Astrocyte of the cerebellum (primary cell): Measurements from ENCODE around the gene PCSK5.

Experiments used
- DNase-seq: peaks from one replicate; pipeline ENCODE4 v3.0.0-alpha.2; 2011; ENCODE audit warnings: low read depth
- H3K4me3 ChIP-seq: 2 replicates; pipeline ENCODE4 v1.5.1; 2011; ENCODE audit warnings: mild to moderate bottlenecking, low read depth, low read length, moderate library complexity
- in situ Hi-C: cut with HindIII; loops from 2 replicates; pipeline ENCODE4 v1.10.0; 2017; ENCODE audit warnings: low sequenced_read_pairs
- TF ChIP-seq, protein P1 (sequence below): IDR thresholded peaks from 2 replicates; pipeline ENCODE4 v1.5.1; 2012; ENCODE audit warnings: low read length, low read depth, moderate library complexity, mild to moderate bottlenecking; ENCODE audit errors: missing control alignments

PCSK5 gene

DNA sequence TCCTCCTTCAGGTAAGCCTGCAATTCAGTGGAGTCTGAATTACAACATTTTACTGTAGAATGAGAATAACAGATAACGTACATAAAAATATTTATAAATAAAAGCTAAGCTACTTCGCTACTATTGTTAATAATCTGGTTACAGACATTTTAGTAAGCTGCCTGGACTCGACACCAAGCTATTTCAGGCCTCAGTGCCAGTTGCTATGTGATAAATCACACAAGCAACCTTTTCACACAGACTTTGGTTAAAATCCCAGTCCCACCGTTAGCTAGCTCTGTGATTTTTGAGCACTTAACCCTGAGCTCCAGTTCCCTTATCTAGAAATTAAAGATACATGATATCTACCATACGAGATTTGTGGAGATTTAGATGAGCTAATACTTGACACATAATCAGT lies 403.8 kb downstream of the PCSK5 start:
- DNase-seq = no peak
- H3K4me3 ChIP-seq = no peak overlapping the region
- TF ChIP-seq, protein P1, sequence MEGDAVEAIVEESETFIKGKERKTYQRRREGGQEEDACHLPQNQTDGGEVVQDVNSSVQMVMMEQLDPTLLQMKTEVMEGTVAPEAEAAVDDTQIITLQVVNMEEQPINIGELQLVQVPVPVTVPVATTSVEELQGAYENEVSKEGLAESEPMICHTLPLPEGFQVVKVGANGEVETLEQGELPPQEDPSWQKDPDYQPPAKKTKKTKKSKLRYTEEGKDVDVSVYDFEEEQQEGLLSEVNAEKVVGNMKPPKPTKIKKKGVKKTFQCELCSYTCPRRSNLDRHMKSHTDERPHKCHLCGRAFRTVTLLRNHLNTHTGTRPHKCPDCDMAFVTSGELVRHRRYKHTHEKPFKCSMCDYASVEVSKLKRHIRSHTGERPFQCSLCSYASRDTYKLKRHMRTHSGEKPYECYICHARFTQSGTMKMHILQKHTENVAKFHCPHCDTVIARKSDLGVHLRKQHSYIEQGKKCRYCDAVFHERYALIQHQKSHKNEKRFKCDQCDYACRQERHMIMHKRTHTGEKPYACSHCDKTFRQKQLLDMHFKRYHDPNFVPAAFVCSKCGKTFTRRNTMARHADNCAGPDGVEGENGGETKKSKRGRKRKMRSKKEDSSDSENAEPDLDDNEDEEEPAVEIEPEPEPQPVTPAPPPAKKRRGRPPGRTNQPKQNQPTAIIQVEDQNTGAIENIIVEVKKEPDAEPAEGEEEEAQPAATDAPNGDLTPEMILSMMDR = no peak
- in situ Hi-C loops = no loop called here

DNA sequence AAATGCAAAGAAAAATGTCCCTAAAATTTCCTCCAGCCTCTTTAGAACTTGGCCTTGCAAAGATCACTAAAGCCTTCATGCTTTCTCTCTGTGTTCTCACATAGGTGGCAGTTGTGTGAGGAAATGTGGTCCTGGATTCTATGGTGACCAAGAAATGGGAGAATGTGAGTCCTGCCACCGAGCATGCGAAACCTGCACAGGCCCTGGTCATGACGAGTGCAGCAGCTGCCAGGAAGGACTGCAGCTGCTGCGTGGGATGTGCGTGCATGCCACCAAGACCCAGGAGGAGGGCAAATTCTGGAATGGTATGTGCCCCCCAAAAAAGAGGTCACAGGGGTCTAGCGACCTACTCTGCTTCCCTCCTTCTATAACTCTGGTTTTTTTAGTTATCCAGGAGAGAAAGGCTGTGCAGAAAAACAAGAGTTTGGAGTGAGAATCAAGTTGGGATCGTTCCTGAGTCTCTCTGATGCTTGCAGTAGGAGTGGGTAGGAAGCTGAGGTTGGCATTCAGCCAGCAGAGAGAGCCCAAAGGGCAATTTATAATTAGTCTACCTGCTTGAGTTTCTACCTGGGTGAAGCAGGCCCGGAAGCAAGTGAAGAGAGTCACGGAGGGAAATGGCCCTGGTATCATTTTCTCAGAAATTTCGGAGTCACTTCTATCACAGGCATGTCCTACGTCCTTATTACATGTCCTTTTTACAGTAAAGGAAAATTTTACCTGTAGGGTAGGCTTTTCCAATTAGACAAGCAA lies 406.3 kb downstream of the PCSK5 start:
- in situ Hi-C loops = no loop called here
- no peak for DNase-seq
- H3K4me3 ChIP-seq = no peak overlapping the region
- TF ChIP-seq, protein P1 = no peak

- H3K4me3 ChIP-seq = no peak overlapping the region
- in situ Hi-C loops = no loop called here
Measured at GRCh38 chr9:76297721-76298239, 407.3 kb downstream of the PCSK5 start.

DNA sequence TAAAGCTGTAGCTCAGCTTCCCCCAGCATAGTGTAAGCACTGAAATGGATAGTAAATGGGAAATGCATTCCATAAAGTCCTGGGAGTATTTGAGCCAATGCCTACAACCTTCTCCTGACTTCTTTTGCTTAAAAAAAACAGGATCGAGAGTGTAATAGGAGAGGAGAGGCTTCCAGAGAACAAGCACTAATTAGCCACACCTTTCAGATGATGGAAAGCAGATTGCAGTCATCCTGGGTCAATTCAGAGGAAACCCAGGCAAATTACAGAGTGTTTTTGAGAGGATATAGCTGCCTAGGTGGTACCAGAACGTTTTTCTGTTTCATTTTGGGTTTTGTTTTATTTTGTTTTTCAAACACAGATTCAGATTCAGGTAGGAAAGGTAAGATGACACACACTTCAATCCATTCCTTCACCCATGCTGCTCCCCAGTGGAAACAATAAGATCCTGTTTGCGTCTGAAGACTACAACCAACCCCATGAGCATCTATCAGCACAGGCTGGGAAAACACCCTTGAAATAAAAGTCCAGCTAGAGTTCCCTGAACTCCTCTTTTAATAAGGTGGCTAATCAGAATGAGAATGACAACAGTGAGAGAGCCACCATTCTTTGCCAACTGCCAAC lies 408.2 kb downstream of the PCSK5 start:
- no peak for DNase-seq
- in situ Hi-C loops = no loop called here
- no peak overlapping the region for H3K4me3 ChIP-seq
- TF ChIP-seq, protein P1 = peak; percentile 16

More at GRCh38 chr9:76297721-76298239, 407.3 kb downstream of the PCSK5 start:
- TF ChIP-seq, protein P1 = no peak
- no peak for DNase-seq

DNA sequence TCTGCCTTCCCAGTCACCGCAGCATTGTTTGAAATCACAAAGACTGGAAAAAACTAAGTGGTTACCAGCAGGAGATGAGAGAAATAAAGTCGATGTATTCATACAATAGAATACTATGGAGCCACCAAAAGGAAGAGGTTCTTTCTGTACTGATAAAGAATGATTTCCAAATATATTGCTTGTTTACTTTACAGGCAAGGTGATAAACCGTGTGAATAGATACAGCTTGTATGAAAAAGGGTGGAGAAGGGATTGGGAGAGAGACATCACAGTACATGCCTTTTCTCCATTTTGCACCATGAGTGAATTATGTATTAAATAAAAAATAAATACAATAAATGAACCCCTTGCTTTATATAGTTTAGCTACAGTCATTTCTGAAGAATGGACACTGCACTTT lies 412.1 kb downstream of the PCSK5 start:
- TF ChIP-seq, protein P1 = no peak
- DNase-seq = no peak

DNA sequence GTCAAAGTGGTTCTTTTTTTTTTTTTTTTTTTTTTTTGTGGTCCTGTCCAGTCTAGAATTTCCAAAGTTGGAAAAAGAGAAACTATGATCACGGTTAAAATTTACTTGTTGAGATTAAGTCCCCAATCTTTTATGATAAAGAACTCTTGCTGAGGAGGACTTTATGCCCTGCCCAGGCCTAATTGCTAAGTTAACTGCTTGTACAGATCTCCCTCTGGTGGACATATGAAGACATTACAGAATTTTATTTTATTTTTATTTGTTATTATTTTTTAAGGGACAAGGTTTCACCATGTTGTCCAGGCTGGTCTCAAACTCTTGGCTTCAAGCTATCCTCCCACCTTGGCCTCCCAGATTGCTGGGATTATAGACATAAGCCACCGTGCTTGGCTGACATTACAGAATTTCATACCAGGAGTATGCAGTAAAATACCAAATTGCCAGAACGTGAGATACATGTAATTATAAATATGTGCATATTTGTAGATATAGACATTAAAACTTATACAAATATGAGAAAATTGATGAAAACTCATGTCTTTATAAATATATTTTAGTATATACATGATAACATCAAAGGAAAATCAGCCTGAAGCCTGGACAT lies 412.6 kb downstream of the PCSK5 start:
- TF ChIP-seq, protein P1 = peak; percentile 45
- no peak overlapping the region for H3K4me3 ChIP-seq
- in situ Hi-C loops = no loop called here
- DNase-seq = peak; percentile 55

More for the DNA sequence above, 412.1 kb downstream of the PCSK5 start:
- in situ Hi-C loops = no loop called here
- H3K4me3 ChIP-seq = no peak overlapping the region
